LHCN-M2 (cell line): ENCODE measurements around the gene CLASP2. TPM values are rescaled to one million over a fixed set of nuclear protein-coding genes. Genes with fewer than 3 reads are reported as not detected.
"Not testable (repeated sequence)": the region's sequence is repeated elsewhere in the genome, so short reads cannot be mapped to it uniquely, and the experiment has no call there.

Source experiments
- DNase-seq: peaks from one replicate; pipeline ENCODE4 v3.0.0-alpha.2; 2012; ENCODE audit warnings: low read depth
- total RNA-seq: library from RNA; depleted of rRNA; stranded (reverse); fragments of >200 nt; gene quantifications from 2 replicates; pipeline ENCODE4 v1.2.3, GENCODE V29; 2014; rRNA removed

CLASP2 gene
- total RNA-seq, 1 experiment from 2014 or later = 52.0 TPM

GRCh38 chr3:33456756-33457155 lies 261.3 kb downstream of the CLASP2 start:
- DNase-seq = no peak

GRCh38 chr3:33453331-33453761 lies 264.7 kb downstream of the CLASP2 start:
- DNase-seq = no peak

DNA sequence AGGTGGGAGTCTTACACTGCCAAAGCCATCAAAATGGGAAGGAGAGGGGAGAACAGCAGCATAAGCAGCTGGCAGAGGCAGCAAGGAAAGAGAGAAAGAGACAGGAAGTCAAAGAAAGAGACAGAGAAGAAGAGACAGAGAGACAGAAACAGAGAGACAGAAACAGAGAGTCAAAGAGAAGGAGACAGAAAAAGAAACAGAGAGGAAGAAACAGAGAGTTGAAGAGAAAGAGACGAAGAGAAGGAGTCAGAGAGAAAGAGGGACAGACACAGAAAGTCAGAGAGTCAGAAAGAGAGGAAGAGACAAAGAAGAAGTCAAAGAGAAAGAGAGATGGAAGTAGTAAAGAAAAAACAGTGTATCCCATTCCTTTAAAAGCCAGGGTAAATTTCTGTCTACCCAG lies 266.1 kb downstream of the CLASP2 start:
- DNase-seq = not testable (repeated sequence)

GRCh38 chr3:33447958-33448357 lies 270.1 kb downstream of the CLASP2 start:
- DNase-seq = no peak

GRCh38 chr3:33447256-33447625 lies 270.8 kb downstream of the CLASP2 start:
- not testable (repeated sequence) for DNase-seq

Other genes starting within 250 kb of the CLASP2 start
- gene PDCD6IP, start 80.4 kb upstream of the CLASP2 start, total RNA-seq = 144 and 202 TPM in 2 replicates